GM13977 (cell line): ENCODE data around the gene KRTAP21-1.

ENCODE experiments used
- DNase-seq: peaks from one replicate; pipeline ENCODE4 v3.0.0; 2012; ENCODE audit warnings: low spot score
- in situ Hi-C: fragments of 300-500 bp; cut with MboI; formaldehyde crosslinking; loops from one replicate; pipeline ENCODE4 v1.12.0; 2022; ENCODE audit warnings: low sequenced_read_pairs, low pct_unique_long_range_greater_than_20kb, mixed read lengths, inconsistent platforms; ENCODE audit not compliant: unreplicated experiment
- TF ChIP-seq, protein P1 (sequence below): IDR thresholded peaks from 2 replicates; pipeline ENCODE4 v1.5.1; 2012; ENCODE audit warnings: mild to moderate bottlenecking, control low read depth; ENCODE audit not compliant: insufficient read depth; ENCODE audit errors: extremely low read depth, missing control alignments

The KRTAP21-1 gene

DNA sequence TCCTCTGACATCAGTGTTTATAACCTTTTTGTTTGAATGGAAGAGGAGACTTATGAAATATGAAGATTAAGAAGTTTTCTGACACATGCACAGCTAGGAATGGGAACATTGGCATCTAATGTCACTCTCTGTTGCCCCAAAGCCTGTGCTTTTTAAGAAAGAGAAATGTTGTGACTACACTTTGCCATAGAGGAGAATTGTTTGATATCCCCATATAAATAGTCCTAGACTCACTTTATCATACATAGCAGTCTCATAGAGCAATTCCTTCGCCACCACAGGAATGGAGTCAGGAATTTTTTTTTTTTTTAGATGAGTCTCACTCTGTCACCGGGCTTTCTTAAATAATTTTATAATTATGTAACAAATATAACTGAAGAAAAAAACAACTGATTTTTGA is 38.1 kb downstream of the KRTAP21-1 start:
- in situ Hi-C loops, result loop anchor here (25.0 kb wide), 1 partner anchor 105 kb away; the partner anchor contains the start of genes KRTAP20-1, KRTAP20-4, KRTAP22-1 and KRTAP6-1
- DNase-seq, result no peak

DNA sequence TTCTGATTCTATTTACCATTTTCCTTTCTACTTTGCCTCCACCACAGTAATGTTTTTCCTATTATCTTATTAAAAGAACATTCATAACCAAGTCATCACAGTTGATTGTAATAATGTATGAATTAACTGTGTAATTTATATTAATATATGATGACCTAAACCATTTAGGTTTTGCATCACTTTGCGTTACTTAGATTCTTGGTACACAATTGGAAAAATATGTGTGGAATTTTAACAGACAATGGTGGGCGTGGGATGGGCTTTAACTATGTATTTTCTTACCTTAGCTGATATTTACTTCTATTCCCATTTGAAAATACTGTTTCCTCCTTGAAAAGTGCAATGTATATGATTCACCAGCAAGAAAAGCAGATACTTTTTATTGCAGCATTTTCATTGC is 40.3 kb downstream of the KRTAP21-1 start:
- TF ChIP-seq, protein P1, sequence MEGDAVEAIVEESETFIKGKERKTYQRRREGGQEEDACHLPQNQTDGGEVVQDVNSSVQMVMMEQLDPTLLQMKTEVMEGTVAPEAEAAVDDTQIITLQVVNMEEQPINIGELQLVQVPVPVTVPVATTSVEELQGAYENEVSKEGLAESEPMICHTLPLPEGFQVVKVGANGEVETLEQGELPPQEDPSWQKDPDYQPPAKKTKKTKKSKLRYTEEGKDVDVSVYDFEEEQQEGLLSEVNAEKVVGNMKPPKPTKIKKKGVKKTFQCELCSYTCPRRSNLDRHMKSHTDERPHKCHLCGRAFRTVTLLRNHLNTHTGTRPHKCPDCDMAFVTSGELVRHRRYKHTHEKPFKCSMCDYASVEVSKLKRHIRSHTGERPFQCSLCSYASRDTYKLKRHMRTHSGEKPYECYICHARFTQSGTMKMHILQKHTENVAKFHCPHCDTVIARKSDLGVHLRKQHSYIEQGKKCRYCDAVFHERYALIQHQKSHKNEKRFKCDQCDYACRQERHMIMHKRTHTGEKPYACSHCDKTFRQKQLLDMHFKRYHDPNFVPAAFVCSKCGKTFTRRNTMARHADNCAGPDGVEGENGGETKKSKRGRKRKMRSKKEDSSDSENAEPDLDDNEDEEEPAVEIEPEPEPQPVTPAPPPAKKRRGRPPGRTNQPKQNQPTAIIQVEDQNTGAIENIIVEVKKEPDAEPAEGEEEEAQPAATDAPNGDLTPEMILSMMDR, result no peak
- in situ Hi-C loops, result loop anchor here (25.0 kb wide), 1 partner anchor 103 kb away; the partner anchor contains the start of genes KRTAP20-1, KRTAP20-4, KRTAP22-1 and KRTAP6-1
- DNase-seq, result no peak

More for the DNA sequence above, 38.1 kb downstream of the KRTAP21-1 start:
- TF ChIP-seq, protein P1, result no peak

DNA sequence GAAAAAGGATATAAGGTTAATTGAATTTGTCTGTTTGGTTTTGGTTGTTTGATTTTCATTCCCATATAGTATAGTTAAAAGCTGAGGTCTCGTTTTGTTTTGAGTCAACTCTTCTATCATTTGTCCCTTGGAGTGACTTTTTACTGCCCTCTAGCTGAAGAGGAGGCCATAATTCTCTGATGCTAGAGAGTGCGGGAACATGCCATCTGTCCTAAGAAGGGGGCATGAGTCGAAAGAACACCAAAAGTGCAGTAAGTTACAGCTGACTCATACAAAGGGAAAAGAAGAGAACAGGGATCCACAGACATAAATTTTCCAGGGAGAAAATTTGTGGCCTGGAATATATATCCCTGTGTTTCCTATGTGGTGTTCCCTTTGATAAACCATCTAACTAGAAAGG is 40.8 kb downstream of the KRTAP21-1 start:
- in situ Hi-C loops, result loop anchor here (25.0 kb wide), 1 partner anchor 102 kb away; the partner anchor contains the start of genes KRTAP20-1, KRTAP20-4, KRTAP22-1 and KRTAP6-1
- no peak for DNase-seq
- TF ChIP-seq, protein P1, result no peak

DNA sequence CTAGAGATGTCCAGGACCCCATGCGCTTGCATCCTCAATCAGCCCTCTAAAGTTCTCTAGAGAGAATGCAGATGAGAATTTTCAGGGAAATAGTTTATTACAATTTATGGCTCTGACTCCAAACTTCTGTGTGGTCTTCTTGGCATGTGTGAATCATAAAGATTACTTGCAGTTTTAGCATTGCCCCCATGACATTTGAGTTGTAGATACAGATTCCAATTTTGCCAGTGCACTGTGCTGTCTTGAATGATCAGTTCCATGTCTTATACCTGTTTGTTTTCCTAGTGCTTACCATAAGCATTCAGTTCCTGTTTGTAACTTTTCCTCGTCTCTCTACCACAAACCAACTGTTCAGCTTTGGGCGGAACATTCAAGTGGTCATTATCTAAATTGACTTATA is 41.5 kb downstream of the KRTAP21-1 start:
- TF ChIP-seq, protein P1, result no peak
- no peak for DNase-seq
- in situ Hi-C loops, result loop anchor here (25.0 kb wide), 1 partner anchor 101 kb away; the partner anchor contains the start of genes KRTAP20-1, KRTAP20-4, KRTAP22-1 and KRTAP6-1

DNA sequence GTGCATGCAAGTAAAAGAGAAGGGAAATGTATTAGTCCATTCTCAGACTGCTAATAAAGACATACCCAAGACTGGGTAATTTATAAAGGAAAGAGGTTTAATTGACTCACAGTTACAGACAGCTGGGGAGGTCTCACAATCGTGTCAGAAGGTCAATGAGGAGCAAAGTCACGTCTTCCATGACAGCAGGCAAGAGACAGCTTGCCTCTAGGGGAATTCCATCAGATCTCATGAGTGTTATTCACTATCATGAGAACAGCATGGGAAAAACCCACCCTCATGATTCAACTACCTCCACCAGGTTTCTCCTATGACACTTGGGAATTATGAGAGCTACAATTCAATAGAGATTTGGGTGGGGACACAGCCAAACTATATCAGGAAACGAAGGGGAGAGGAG is 44.7 kb downstream of the KRTAP21-1 start:
- TF ChIP-seq, protein P1, result no peak
- in situ Hi-C loops, result loop anchor here (25.0 kb wide), 1 partner anchor 98 kb away; the partner anchor contains the start of genes KRTAP20-1, KRTAP20-4, KRTAP22-1 and KRTAP6-1
- DNase-seq, result no peak

DNA sequence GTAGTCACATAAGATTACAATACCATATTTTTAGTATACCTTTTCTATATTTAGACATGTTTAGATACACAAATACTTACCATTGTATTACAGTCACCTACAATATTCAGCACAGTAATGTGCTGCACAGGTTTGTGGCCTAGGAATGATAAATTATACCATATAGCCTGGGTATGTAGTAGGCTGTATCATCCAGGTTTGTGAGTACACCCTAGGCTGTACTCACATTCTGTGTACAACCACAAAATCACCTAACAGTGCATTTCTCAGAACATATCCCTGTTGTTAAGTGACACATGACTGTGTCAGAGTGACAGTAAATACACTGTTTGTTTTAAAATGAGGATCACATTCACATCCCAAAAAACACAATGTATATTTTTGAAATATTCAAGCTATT is 47.8 kb downstream of the KRTAP21-1 start:
- DNase-seq, result no peak
- TF ChIP-seq, protein P1, result no peak
- in situ Hi-C loops, result loop anchor here (25.0 kb wide), 1 partner anchor 95 kb away; the partner anchor contains the start of genes KRTAP20-1, KRTAP20-4, KRTAP22-1 and KRTAP6-1
